ENCODE data around the gene RAMACL. TPM values are rescaled to one million over a fixed set of nuclear protein-coding genes. Genes with fewer than 3 reads are reported as not detected.
"Not testable (repeated sequence)": the region's sequence is repeated elsewhere in the genome, so short reads cannot be mapped to it uniquely, and the experiment has no call there.

The RAMACL gene
- 0.28 TPM for total RNA-seq

- DNase-seq (ENCODE audit: low spot score) (no peak), ATAC-seq (peak; percentile 78)
These were observed at the start of gene RAMACL for GRCh38 chr6:166586424-166587156. Gene RAMACL (minus strand): TSS chr6:166586678. CDS start chr6:166586477, 201 bp downstream.

GRCh38 chr6:166635013-166635970, 48.8 kb upstream of the RAMACL start:
- DNase-seq (ENCODE audit: low spot score): peak; percentile 30
- ATAC-seq: no peak

GRCh38 chr6:166634581-166634980, 48.1 kb upstream of the RAMACL start:
- DNase-seq (ENCODE audit: low spot score): peak; percentile 10
- not testable (repeated sequence) for ATAC-seq

- peak; percentile 40 for DNase-seq (ENCODE audit: low spot score)
- peak; percentile 48 for ATAC-seq
These were observed 47.5 kb upstream of the RAMACL start for GRCh38 chr6:166633732-166634535.

GRCh38 chr6:166632731-166633130, 46.3 kb upstream of the RAMACL start:
- DNase-seq (ENCODE audit: low spot score) (no peak), ATAC-seq (no peak)

GRCh38 chr6:166630462-166630861, 44.0 kb upstream of the RAMACL start:
- DNase-seq (ENCODE audit: low spot score): no peak
- no peak for ATAC-seq

- ATAC-seq (no peak), DNase-seq (ENCODE audit: low spot score) (no peak)
These were observed 43.1 kb upstream of the RAMACL start for GRCh38 chr6:166629628-166630027.

- peak; percentile 75 for DNase-seq (ENCODE audit: low spot score)
- ATAC-seq: peak; percentile 42
These were observed 41.7 kb upstream of the RAMACL start for GRCh38 chr6:166627875-166628801.

- peak; percentile 88 for ATAC-seq
These were observed 40.8 kb upstream of the RAMACL start, which contains the start of gene RPS6KA2 for GRCh38 chr6:166627033-166627874. Gene RPS6KA2 (minus strand): TSS chr6:166627251. CDS start chr6:166627019, 232 bp downstream.

GRCh38 chr6:166626177-166627032, 39.9 kb upstream of the RAMACL start:
- DNase-seq (ENCODE audit: low spot score) (no peak), ATAC-seq (peak; percentile 22)

More at GRCh38 chr6:166627033-166627874, 40.8 kb upstream of the RAMACL start, which contains the start of gene RPS6KA2:
- peak; percentile 100 for DNase-seq (ENCODE audit: low spot score)

GRCh38 chr6:166625356-166625755, 38.9 kb upstream of the RAMACL start:
- DNase-seq (ENCODE audit: low spot score): no peak

GRCh38 chr6:166624275-166624674, 37.8 kb upstream of the RAMACL start:
- ATAC-seq (no peak), DNase-seq (ENCODE audit: low spot score) (no peak)

More at GRCh38 chr6:166625356-166625755, 38.9 kb upstream of the RAMACL start:
- ATAC-seq: no peak

- DNase-seq (ENCODE audit: low spot score) (no peak), ATAC-seq (no peak)
These were observed 36.8 kb upstream of the RAMACL start for GRCh38 chr6:166623318-166623717.

- ATAC-seq (no peak), DNase-seq (ENCODE audit: low spot score) (no peak)
These were observed 34.6 kb upstream of the RAMACL start for GRCh38 chr6:166621114-166621540.

- ATAC-seq (no peak), DNase-seq (ENCODE audit: low spot score) (no peak)
These were observed 34.1 kb upstream of the RAMACL start for GRCh38 chr6:166620478-166621113.

GRCh38 chr6:166619912-166620311, 33.4 kb upstream of the RAMACL start:
- DNase-seq (ENCODE audit: low spot score): no peak
- peak; percentile 82 for ATAC-seq

Data from left lobe of liver (tissue), 2 donors.